ENCODE measurements around the gene ARHGAP26.

Gene ARHGAP26

DNA sequence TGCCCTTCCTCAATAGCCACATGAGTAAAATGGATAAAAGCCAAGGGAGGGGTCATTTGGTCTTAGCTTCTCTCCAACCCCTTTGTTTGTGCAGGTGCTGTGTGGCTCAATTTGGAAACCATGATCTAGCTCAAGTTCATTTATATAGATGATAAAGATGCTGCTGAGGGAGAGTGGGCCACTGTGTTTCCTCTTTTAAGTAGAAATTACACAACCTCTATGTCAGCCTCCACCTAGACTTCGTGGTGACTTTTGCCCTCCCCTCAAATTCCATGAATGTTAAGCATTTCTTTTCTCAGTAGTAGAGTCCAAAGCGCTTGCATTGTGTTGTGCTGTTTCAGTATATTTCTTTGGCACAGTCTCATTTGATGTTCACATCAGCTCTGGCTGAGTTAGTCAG, 241.4 kb downstream of the ARHGAP26 start:
- H4K20me1 ChIP-seq (ENCODE audit: insufficient read depth): no peaks in the 10 kb centered on the region
- H3K27ac ChIP-seq: peak overlapping the region; percentile 4; the same call in 1 of the 2 replicates
- peaks cover 96% of the 10 kb centered on the region for H3K4me1 ChIP-seq (ENCODE audit: low read depth, poor library complexity, severe bottlenecking)

DNA sequence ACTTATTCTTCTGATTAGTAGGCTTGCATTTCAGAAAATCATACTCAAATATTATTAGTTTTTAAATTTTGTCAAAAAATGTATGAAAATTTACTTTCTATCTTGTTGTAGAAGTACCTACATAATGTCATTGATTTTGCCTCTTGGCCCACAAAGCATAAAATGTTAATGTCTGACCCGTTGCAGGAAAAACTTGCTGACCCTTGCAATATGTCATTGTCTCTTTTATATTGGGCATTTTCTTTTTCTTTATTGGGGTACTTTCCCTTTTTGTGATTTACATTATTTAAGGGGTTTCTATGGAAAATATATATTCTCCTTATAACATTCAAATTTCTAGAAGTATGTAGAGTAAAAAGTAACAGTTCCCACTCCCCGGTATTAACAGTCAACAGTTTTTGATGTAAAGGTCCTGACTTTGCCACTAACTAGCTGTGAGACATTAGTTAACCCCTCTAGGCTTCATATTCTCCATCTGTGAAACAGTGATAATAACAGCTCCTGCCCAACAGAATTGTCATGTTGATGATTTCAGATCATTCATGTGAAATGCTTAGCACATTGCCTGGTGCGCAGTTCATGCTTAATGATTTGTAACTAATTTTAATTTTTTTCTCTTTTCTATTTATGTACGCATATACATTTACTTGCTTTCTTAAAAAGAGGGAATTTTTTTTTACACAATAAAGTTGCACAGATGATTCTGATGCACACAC, 243.2 kb downstream of the ARHGAP26 start:
- Histone ChIP-seq H3K79me2 (ENCODE audit: insufficient read depth, low read depth) (no peaks in the 10 kb centered on the region), H3K4me3 (IDR thresholded peaks at IDR 0.05; ENCODE audit: insufficient read depth, low read depth, low read length) (no peak overlapping the region), H3K4me2 (no peak overlapping the region), H2AFZ (ENCODE audit: low read depth) (no peak overlapping the region), H3K27ac (no peak overlapping the region), H3K27me3 (ENCODE audit: insufficient read depth, low read depth) (no peaks in the 10 kb centered on the region), H3K4me1 (ENCODE audit: low read depth, poor library complexity, severe bottlenecking) (peaks cover 96% of the 10 kb centered on the region), H3K9ac (no peak overlapping the region), H4K20me1 (ENCODE audit: insufficient read depth) (no peaks in the 10 kb centered on the region), H3K36me3 (ENCODE audit: insufficient read depth) (no peaks in the 10 kb centered on the region)
- TF ChIP-seq, protein P1, sequence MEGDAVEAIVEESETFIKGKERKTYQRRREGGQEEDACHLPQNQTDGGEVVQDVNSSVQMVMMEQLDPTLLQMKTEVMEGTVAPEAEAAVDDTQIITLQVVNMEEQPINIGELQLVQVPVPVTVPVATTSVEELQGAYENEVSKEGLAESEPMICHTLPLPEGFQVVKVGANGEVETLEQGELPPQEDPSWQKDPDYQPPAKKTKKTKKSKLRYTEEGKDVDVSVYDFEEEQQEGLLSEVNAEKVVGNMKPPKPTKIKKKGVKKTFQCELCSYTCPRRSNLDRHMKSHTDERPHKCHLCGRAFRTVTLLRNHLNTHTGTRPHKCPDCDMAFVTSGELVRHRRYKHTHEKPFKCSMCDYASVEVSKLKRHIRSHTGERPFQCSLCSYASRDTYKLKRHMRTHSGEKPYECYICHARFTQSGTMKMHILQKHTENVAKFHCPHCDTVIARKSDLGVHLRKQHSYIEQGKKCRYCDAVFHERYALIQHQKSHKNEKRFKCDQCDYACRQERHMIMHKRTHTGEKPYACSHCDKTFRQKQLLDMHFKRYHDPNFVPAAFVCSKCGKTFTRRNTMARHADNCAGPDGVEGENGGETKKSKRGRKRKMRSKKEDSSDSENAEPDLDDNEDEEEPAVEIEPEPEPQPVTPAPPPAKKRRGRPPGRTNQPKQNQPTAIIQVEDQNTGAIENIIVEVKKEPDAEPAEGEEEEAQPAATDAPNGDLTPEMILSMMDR (conservative IDR thresholded peaks at IDR 0.05; ENCODE audit: low read depth, low read length): no peak

More for the DNA sequence above, 241.4 kb downstream of the ARHGAP26 start:
- Histone ChIP-seq H3K4me3 (IDR thresholded peaks at IDR 0.05; ENCODE audit: insufficient read depth, low read depth, low read length) (no peak overlapping the region), H2AFZ (ENCODE audit: low read depth) (no peak overlapping the region), H3K4me2 (peak overlapping the region; percentile 53), H3K79me2 (ENCODE audit: insufficient read depth, low read depth) (no peaks in the 10 kb centered on the region), H3K9ac (no peak overlapping the region), H3K36me3 (ENCODE audit: insufficient read depth) (no peaks in the 10 kb centered on the region), H3K27me3 (ENCODE audit: insufficient read depth, low read depth) (no peaks in the 10 kb centered on the region)
- TF ChIP-seq, protein P1 (conservative IDR thresholded peaks at IDR 0.05; ENCODE audit: low read depth, low read length): no peak

DNA sequence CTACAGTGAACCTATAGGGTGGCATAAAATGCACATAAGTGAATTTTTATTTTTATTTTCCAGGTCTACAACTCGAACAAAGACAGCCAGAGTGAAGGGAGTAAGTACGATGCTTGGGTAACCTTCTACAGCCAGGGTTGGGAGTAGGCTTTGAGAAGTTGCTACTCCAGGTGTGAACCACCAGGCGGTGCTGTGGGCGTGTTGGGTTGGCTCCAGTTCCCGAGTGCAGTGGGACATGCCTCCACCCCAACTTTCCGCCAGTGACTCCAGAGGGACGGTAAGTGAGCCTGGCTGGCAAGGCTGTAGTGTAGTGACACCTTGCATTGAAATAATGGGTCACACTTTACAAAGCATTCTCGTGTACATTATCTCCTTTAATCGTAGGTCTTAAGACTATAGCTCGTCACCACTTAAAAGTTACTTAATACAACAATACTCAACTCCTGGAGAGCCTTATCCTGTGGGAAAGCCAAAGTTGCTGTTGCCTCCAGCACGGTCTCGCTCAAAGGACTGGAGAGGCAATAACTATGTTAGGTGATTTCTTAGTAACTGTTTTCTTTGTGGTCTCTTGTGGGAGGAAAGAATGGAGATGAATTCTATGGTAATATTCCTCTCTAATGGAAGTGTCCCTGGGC, 244.0 kb downstream of the ARHGAP26 start:
- Histone ChIP-seq H3K4me3 (IDR thresholded peaks at IDR 0.05; ENCODE audit: insufficient read depth, low read depth, low read length) (no peak overlapping the region), H3K27me3 (ENCODE audit: insufficient read depth, low read depth) (no peaks in the 10 kb centered on the region), H4K20me1 (ENCODE audit: insufficient read depth) (no peaks in the 10 kb centered on the region), H3K9ac (no peak overlapping the region), H3K4me2 (no peak overlapping the region; the same call in 1 of the 2 replicates), H3K27ac (no peak overlapping the region), H2AFZ (ENCODE audit: low read depth) (no peak overlapping the region), H3K4me1 (ENCODE audit: low read depth, poor library complexity, severe bottlenecking) (peaks cover 98% of the 10 kb centered on the region), H3K36me3 (ENCODE audit: insufficient read depth) (no peaks in the 10 kb centered on the region), H3K79me2 (ENCODE audit: insufficient read depth, low read depth) (no peaks in the 10 kb centered on the region)
- TF ChIP-seq, protein P1 (conservative IDR thresholded peaks at IDR 0.05; ENCODE audit: low read depth, low read length): peak; percentile 81

DNA sequence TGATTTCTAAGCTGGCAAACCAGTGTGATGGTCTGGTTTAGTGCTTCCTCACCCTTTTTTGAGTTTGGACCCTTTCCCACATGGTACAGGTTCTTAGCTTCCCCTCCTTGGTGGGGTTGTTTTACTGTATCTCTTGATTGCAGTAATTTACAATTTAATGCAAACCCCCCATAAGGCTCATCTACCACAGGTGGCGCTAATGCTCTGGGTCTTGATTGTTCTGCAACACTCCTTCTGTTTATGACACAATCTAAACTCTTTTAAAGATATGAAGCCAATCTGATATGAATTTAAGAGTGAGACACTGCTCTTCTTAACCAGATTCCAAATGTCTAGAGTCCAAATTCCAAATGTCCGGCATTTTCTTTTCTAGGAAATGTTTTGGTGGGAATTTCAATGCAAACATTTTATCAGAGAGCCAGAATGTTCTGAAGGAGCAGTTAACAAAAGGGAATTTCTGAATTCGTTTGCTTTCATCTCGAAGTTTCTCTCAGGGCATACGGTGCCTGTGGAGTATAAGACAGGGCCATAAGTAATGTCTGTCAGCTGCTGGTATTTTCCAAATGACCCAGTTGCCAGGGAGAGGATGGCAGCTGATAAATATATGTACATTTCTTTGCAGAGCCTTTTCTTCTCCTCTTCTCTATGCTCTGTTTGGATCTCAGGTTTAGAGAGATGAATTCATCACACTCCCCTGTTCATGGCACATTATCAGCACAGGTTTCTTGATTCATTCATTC, 246.8 kb downstream of the ARHGAP26 start:
- no peaks in the 10 kb centered on the region for H4K20me1 ChIP-seq (ENCODE audit: insufficient read depth)
- H3K79me2 ChIP-seq (ENCODE audit: insufficient read depth, low read depth): no peaks in the 10 kb centered on the region
- H3K9ac ChIP-seq: no peak overlapping the region
- H3K4me3 ChIP-seq (IDR thresholded peaks at IDR 0.05; ENCODE audit: insufficient read depth, low read depth, low read length): no peak overlapping the region
- H3K4me2 ChIP-seq: peak overlapping the region; percentile 49
- peaks cover 98% of the 10 kb centered on the region for H3K4me1 ChIP-seq (ENCODE audit: low read depth, poor library complexity, severe bottlenecking)
- H3K36me3 ChIP-seq (ENCODE audit: insufficient read depth): no peaks in the 10 kb centered on the region
- H2AFZ ChIP-seq (ENCODE audit: low read depth): no peak overlapping the region
- TF ChIP-seq, protein P1 (conservative IDR thresholded peaks at IDR 0.05; ENCODE audit: low read depth, low read length): peak; percentile 88
- peak overlapping the region; percentile 11; the same call in 1 of the 2 replicates for H3K27ac ChIP-seq
- H3K27me3 ChIP-seq (ENCODE audit: insufficient read depth, low read depth): no peaks in the 10 kb centered on the region
